ENCODE measurements around the gene LINGO3. TPM values are rescaled to one million over a fixed set of nuclear protein-coding genes. Genes with fewer than 3 reads are reported as not detected.

The LINGO3 gene
- total RNA-seq, 4 donors from 2014 or later: 0.45 TPM; not detected in 3

DNA sequence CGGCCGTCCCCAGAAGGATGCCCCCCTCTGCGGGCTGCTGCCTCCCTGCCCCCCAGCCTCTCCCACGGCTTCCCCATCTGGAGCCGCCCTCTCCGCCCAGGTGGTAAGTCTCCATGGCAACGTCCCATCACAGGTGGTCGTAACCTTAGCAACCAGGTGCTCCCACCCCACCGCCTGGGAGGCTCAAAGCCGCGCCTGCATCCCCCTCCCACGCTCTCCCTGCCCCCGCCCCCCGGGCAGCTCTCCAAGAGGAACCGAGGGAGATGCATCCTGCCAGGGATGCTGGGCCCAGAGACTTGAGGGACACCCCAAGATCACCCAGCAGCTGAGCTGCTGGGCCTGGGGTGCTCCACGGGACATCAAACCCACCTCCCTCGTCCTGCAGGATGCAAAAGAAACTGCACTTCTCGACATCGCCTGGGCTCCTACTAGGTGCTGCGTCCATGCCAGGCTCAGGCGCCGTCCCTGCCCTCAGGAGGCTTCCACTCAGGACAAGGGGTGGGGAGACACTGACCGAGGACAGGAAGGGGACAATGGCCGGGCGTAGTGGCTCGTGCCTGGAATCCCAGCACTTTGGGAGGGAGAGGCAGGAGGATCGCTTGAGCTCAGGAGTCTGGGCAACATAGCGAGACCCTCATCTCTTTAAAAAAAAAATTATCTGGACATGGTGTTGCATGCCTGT, 5.0 kb upstream of the LINGO3 start:
- intact Hi-C loops (cut with DNase I): no loop called here
- peaks cover 8% of the 10 kb centered on the region for H3K27me3 ChIP-seq
- WGBS, 2 donors: 33 to 38% methylated on average over 14 to 20 of the region's 28 CpGs

DNA sequence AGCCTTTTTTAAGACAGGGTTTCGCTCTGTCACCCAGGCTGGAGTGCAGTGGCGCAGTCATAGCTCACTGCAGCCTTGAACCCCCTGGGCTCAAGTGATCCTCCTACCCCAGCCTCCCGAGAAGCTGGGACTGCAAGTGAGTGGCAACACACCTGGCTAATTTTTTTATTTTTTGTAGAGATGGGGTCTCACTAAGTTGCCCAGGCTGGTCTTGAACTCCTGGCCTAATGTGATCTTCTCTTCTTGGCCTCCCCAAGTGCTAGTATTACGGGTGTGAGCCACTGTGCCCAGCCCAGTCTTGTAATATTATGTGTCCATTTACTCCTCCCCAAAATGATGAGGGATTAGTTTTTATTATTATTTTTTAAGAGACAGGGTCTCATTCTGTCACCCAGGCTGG, 3.1 kb upstream of the LINGO3 start:
- H3K27ac ChIP-seq: no peak overlapping the region
- no peak for DNase-seq
- H3K4me3 ChIP-seq (replicated peaks in 1 of 3): no peak overlapping the region
- intact Hi-C loops (cut with DNase I): no loop called here
- 92 to 95% methylated on average over 4 of the region's 4 CpGs for WGBS, 2 donors
- H3K4me1 ChIP-seq: peaks cover 0 to 3% of the 10 kb centered on the region in 2 donors
- TF ChIP-seq POLR2A (IDR thresholded peaks at IDR 0.05): no peak
- TF ChIP-seq, protein P1, sequence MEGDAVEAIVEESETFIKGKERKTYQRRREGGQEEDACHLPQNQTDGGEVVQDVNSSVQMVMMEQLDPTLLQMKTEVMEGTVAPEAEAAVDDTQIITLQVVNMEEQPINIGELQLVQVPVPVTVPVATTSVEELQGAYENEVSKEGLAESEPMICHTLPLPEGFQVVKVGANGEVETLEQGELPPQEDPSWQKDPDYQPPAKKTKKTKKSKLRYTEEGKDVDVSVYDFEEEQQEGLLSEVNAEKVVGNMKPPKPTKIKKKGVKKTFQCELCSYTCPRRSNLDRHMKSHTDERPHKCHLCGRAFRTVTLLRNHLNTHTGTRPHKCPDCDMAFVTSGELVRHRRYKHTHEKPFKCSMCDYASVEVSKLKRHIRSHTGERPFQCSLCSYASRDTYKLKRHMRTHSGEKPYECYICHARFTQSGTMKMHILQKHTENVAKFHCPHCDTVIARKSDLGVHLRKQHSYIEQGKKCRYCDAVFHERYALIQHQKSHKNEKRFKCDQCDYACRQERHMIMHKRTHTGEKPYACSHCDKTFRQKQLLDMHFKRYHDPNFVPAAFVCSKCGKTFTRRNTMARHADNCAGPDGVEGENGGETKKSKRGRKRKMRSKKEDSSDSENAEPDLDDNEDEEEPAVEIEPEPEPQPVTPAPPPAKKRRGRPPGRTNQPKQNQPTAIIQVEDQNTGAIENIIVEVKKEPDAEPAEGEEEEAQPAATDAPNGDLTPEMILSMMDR (IDR thresholded peaks at IDR 0.05): no peak
- peaks cover 17% of the 10 kb centered on the region for H3K27me3 ChIP-seq
- no peaks in the 10 kb centered on the region for H3K36me3 ChIP-seq
- no peaks in the 10 kb centered on the region for H3K9me3 ChIP-seq

More for the DNA sequence above, 5.0 kb upstream of the LINGO3 start:
- H3K27ac ChIP-seq: no peak overlapping the region
- no peaks in the 10 kb centered on the region for H3K36me3 ChIP-seq
- no peaks in the 10 kb centered on the region for H3K9me3 ChIP-seq
- no peak for TF ChIP-seq POLR2A (IDR thresholded peaks at IDR 0.05)
- TF ChIP-seq, protein P1 (IDR thresholded peaks at IDR 0.05): no peak
- no peak overlapping the region for H3K4me3 ChIP-seq (replicated peaks in 1 of 3)
- no peaks in the 10 kb centered on the region for H3K4me1 ChIP-seq
- no peak for DNase-seq

DNA sequence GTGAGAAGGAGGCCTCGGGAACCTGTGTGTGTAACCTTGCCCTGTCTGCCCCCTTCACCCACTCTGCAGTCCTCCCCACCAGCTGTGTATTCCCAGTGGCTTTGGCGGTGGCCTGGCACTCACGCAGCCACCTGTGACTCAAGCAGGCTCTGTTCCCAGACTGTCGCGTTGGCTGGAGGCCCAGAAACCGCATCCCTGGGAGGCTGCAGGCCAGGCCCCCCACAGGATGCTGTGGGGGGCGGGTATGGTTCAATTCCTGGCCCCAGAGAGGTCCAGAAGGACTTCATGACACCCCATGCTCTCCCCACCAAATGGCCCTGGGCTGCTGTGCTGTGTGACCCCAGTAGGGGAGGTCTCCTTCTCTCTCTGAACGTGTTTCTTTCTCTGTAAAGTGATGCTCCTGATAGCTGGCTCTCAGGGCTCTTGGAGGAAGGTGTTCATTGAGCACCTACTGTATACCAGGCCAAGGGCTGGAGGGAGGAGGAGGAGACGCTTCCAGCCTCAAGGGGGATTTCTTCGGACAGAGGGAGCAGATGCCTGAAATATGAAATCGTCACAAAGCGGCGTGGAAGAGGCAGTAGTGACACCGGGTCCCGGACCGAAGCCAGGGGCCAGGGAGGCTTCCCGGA, 1.9 kb upstream of the LINGO3 start:
- H3K27me3 ChIP-seq: peaks cover 17% of the 10 kb centered on the region
- no peaks in the 10 kb centered on the region for H3K36me3 ChIP-seq
- WGBS, 2 donors: 46 to 64% methylated on average over 12 to 16 of the region's 17 CpGs

DNA sequence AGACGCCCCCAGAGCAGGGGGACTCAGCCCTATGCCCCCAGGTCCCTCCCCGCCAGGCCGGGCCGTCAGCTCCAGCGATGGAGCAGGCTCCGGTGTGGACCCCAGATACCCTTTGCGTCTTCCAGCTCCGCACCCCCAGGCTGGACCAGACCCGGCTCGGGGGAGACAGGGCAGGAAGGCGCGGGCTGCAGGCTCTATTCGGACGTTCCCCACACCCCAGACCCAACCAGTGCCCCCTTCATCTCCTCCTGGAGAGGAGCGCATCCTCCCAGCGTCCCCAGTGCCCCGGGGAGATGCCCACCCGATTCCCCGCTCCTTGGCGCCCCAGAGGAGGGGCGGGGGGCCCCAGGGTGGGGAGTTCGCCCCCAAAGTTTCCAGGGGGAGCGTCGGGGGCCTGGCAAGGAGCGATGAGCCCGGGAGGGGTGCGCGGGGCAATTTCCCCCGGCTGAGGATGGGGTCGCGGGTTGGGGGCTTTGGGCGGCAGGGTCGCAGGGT, 389 bp downstream of the LINGO3 start:
- no peak for DNase-seq
- H3K4me3 ChIP-seq (replicated peaks in 1 of 3): no peak overlapping the region
- WGBS, 2 donors: 7% methylated on average over 11 of the region's 33 CpGs; no CpG with 5 or more reads in 1 of the 2 donors
- intact Hi-C loops (cut with DNase I): no loop called here
- peaks cover 0 to 6% of the 10 kb centered on the region in 2 donors for H3K4me1 ChIP-seq
- TF ChIP-seq, protein P1 (IDR thresholded peaks at IDR 0.05): no peak
- no peak for TF ChIP-seq POLR2A (IDR thresholded peaks at IDR 0.05)
- H3K9me3 ChIP-seq: no peaks in the 10 kb centered on the region
- peaks cover 18% of the 10 kb centered on the region for H3K27me3 ChIP-seq
- no peak overlapping the region for H3K27ac ChIP-seq
- H3K36me3 ChIP-seq: no peaks in the 10 kb centered on the region

More for the DNA sequence above, 1.9 kb upstream of the LINGO3 start:
- no peak overlapping the region for H3K27ac ChIP-seq
- intact Hi-C loops (cut with DNase I): no loop called here
- no peaks in the 10 kb centered on the region for H3K9me3 ChIP-seq
- DNase-seq: peak; percentile 50 to 56
- no peak overlapping the region for H3K4me3 ChIP-seq (replicated peaks in 1 of 3)
- peaks cover 0 to 3% of the 10 kb centered on the region in 2 donors for H3K4me1 ChIP-seq
- TF ChIP-seq POLR2A (IDR thresholded peaks at IDR 0.05): no peak

DNA sequence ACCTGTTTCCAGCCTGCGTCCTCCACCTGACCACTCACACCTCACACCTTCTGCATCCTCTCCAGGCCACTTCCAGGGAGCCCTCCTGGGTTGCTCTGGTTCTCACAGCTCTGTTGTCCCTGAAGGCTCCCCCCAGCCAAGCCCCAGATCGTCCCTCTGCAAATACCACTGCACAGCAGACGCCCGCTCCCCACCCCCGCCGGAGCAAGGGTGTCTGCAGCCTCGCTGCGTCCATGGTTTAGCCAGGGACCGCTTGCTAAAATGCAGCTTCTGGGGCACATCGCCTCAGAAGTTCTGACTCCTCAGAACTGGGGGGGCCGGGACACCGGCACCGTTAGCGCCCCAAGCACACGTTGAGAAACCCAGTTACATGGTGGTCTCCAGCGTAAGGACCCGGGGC, 983 bp downstream of the LINGO3 start:
- Histone ChIP-seq H3K27me3 (peaks cover 20% of the 10 kb centered on the region), H3K27ac (no peak overlapping the region), H3K4me1 (peaks cover 0 to 10% of the 10 kb centered on the region in 2 donors), H3K9me3 (no peaks in the 10 kb centered on the region), H3K36me3 (no peaks in the 10 kb centered on the region), H3K4me3 (replicated peaks in 1 of 3) (no peak overlapping the region)
- no peak for DNase-seq
- WGBS, 2 donors: 55 to 62% methylated on average over 10 to 17 of the region's 17 CpGs
- TF ChIP-seq POLR2A (IDR thresholded peaks at IDR 0.05): no peak
- TF ChIP-seq, protein P1 (IDR thresholded peaks at IDR 0.05): no peak
- intact Hi-C loops (cut with DNase I): no loop called here
